GM12801 (cell line): ENCODE measurements around the gene TENT5C.

Experiments
- TF ChIP-seq, protein P1 (sequence below): IDR thresholded peaks from one replicate; pipeline ENCODE4 v1.5.1; 2011; ENCODE audit warnings: control low read depth; ENCODE audit not compliant: insufficient read length; ENCODE audit errors: extremely low read depth

Gene TENT5C

DNA sequence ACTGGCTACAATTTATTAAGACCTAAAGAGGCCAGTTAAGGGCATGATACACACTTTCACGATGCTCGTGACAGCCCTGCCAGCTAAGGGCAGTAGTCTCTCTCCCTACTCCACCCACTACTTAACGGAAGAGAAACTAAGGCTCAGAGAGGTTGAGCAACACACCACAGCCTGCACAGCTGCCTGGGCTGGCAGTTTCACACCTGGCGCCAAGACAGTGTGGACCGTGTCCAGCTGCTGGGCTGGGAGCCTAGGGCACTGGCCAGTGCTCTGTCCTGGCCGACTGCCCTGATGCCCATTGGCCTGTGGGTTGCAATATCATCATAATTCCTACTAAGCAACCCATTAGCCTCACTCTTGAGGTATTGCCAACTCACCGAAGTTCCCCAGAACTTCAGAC lies 27.6 kb downstream of the TENT5C start:
- TF ChIP-seq, protein P1, sequence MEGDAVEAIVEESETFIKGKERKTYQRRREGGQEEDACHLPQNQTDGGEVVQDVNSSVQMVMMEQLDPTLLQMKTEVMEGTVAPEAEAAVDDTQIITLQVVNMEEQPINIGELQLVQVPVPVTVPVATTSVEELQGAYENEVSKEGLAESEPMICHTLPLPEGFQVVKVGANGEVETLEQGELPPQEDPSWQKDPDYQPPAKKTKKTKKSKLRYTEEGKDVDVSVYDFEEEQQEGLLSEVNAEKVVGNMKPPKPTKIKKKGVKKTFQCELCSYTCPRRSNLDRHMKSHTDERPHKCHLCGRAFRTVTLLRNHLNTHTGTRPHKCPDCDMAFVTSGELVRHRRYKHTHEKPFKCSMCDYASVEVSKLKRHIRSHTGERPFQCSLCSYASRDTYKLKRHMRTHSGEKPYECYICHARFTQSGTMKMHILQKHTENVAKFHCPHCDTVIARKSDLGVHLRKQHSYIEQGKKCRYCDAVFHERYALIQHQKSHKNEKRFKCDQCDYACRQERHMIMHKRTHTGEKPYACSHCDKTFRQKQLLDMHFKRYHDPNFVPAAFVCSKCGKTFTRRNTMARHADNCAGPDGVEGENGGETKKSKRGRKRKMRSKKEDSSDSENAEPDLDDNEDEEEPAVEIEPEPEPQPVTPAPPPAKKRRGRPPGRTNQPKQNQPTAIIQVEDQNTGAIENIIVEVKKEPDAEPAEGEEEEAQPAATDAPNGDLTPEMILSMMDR = no peak

DNA sequence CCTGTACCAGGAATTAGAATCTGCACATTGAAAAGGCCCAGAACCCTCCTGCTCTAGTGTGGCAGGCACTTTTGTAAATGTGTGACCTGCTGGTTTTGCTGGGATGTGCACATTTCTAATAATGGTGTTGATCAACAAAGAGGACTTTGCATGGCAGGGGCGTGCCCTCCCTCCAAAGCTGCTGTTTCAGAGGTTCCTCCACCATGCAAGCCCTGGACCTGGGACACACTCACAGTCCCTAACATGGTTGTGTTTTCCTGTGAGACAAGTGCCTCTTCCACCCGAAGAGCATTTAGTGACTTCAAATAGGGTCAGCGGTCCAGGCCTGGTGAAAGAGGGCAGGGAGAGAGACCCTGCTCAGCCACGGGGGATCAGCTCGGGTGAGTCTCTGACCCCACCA lies 28.1 kb downstream of the TENT5C start:
- TF ChIP-seq, protein P1 = no peak

DNA sequence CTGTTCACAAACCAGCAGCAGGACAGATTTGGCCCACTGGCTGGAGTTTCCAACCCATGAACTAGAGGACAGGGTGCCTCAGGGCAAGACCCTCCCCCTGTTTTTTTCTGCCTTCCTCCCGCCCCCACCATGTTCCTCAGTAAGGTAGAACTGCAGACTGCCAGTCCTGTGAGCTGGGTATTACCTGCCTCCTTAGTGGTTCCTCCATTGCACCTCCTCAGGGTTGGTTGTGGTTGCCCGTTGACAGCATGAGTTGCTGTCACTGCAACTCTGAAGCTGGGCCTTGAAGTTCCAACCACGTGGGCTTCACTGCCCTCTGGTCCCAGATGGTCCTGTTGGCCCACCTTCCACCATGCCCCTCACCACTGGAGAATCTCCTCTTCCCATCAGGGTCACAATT lies 28.8 kb downstream of the TENT5C start:
- TF ChIP-seq, protein P1 = no peak

DNA sequence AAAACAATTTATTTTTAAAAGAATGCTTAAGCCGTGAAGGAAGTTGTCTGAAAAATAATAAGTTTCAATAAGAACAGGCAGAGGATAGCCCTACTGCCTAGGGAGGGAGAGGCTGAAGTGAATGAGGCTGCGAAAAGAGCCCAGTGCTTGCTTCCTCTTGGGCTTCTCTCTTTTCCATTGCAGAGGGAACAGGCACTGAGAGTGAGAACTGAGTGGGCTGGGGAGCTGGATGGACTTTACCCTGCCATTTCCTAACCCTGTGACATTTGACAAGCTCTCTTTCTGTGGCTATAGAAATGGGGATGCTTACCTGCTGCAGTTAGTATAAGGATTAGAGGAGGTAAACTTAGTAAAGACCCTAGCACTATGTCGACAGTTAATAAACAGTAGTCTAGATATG lies 30.0 kb downstream of the TENT5C start:
- TF ChIP-seq, protein P1 = no peak

GRCh38 chr1:117636637-117637425 lies 31.0 kb downstream of the TENT5C start:
- TF ChIP-seq, protein P1 = no peak

GRCh38 chr1:117638141-117638540 lies 32.3 kb downstream of the TENT5C start:
- TF ChIP-seq, protein P1 = no peak

DNA sequence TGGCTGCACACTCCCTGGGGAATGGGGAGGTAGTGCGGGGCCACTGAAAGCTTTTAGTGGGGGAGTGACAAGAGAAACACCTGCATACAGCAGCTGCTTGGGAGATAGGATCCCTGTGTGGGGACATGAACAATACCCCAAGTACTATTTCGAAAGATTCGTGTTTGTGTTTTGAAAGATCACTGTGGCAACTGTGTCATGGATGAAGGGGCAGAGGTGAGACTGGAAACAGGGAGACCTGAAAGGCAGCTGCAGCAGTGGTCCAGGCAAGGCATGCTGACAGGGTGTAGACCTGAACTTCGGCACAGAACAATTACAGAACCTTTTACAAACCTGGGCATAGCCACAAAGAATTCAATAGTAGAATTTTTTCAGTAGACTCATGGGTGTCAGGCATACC lies 32.9 kb downstream of the TENT5C start:
- TF ChIP-seq, protein P1 = no peak

GRCh38 chr1:117639741-117640140 lies 33.9 kb downstream of the TENT5C start:
- TF ChIP-seq, protein P1 = no peak
